GM18508 (cell line): Measurements from ENCODE around the gene TNS3.

Experiments
- ATAC-seq: cut with Tn5 transposase; IDR thresholded peaks from one replicate; pipeline ENCODE4 v1.9.1; 2021; ENCODE audit warnings: moderate number of reproducible peaks; ENCODE audit not compliant: insufficient read depth, unreplicated experiment

The TNS3 gene

DNA sequence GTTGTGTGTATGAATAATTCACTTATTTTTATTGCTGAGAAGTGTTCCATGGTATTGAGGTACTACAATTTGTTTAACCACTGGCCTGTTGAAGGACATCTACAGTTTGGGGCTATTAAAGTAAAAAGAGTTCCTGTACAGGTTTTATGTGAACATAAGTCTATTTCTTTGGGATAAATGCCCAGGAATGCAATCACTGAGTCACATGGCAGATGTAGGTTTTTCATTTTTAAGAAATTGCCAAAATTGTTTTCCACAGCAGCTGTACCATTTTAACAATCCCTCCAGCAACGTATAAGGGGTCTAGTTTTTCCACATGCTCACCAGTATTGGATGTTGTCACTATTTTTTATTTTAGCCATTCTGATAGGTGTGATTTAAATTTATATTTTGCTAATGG lies 243.9 kb downstream of the TNS3 start:
- no peak for ATAC-seq

DNA sequence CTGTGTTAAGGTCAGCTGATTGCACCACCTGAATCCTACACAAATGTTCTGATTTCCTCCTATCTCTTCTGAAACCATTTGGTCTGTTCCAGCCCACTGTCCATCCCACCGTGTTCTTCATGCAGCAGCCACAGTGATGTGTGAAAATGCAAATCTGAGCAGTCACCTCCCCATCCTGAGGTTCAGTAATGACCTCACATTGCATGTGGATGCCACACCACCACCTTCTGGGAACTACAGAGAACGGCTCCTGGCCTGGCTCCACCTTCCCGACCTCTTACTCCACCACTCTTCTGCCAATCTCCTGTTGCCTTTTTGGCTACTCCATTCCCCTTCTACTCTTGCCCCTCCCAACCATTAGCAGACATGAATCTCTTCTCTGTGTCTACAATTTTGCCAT lies 244.4 kb downstream of the TNS3 start:
- ATAC-seq = no peak

GRCh38 chr7:47336472-47337425 lies 245.2 kb downstream of the TNS3 start:
- ATAC-seq = no peak

DNA sequence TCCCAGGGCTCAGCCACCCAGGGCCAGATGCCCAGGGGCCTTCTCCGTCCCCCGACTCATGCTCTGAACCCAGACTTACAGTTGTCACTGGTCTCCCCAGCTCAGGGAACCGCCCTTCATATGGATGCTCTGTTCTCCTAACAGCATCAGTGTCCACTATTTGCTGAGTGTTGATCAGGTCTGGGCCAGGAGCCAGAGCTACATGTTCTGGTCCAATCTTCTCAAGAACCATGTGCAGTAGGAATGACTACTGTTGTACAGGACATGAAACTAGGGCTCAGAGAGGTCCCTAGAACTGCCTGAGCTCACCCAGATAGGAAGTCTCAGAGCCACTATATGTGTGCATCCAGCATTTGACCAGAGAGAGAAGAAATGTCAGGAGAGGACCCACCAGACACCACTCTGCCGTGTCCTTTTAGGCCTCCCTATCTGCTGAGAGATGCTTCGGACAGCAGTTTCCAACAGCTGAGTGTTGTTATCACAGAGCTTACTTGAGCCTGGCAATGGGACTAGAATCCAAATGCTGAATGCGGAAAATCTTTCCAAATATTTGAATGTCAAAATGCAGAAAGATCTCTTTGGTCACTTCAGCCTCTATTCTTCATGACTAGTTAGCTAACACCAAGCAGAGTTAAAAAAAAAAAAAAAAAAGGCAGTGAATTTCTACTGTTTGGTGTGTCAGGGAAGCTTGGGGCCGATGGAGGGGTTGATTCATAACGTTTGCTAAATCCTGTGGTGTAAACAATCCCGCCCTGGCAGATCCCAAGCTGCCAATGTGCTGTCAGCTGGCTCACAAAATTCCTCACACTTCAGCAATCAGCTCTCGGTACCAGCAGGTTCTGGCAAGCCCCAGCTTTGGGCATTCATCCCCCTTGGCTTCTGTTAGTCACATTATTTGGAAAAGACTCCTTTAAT lies 246.1 kb downstream of the TNS3 start:
- no peak for ATAC-seq

- ATAC-seq = no peak
Observed at GRCh38 chr7:47335071-47335470, 246.8 kb downstream of the TNS3 start.

DNA sequence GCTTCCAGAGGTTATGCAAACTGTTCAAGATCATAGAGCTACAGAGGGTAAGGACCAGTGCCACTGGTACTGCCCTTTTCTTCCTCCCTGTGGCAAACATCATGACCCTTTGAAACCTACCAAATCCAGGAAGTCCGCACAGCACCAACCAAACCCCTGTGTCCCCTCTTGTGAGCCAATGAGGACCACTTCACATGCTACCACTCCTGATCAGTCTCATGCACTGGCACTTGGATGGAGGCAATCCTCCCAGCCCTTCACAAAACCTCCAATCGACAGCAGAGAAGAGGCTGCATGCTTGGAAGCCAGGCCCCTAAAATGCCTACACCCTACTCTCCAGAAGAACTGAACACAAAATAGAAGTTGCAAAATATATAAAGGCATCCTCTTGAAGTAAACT lies 248.0 kb downstream of the TNS3 start:
- no peak for ATAC-seq

DNA sequence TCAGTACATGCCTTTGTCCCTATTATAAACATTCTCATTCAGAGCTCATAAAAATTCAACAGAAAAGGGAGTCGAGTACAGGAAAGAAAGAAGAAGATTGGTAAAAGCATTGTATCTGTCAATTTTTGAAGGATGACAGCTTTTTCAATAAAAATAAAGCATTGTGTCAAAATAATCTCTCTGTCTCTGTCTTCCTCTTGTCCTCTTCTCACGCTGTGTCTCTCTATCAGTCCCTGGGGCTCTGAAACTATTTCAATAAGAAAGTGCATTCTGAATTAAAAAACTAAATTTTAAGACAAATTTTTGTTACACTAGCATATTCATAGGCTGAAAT lies 248.4 kb downstream of the TNS3 start:
- no peak for ATAC-seq

DNA sequence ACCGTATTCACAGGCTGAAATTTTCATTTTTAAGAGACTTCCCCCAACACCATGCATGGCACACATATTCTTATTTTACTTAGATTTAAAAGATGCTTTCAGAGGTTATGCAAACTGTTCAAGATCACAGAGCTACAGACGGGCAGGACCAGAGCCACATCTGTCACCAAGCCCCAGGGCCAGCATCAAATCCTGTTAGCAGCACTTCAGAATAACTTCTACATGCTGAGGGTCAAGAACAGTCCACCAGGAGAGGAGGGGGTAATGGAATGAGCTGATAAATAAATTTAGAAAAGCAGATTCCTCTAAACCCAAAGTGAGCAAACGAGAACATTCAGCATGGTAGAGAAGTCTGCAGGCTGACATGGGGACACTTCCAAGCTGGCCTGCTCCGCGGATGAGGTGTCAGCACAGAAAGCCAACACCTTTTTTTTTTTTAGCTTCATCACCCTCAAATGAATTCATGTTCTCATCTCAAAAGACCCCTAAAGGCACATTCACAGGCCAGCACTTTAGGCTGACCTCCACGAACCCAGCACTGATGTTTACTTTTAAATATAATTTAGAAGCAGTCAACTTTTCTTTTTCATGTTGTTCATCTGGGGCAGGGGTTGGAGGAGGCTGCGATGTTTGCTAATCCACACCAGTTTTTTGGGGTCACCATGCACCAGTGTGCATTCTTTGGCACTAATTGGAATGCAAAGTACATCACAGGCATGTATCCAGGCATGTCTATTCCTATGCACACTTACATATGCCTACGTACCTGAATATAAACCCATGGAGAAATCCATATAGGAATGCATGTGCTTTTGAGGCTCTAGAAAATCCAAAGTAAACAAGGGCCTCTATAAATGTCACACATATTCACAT lies 249.0 kb downstream of the TNS3 start:
- ATAC-seq = no peak

GRCh38 chr7:47332213-47332612 lies 249.7 kb downstream of the TNS3 start:
- ATAC-seq = no peak

GRCh38 chr7:47331179-47331565 lies 250.7 kb downstream of the TNS3 start:
- no peak for ATAC-seq

- no peak for ATAC-seq
Observed at GRCh38 chr7:47330561-47331178, 251.2 kb downstream of the TNS3 start.

DNA sequence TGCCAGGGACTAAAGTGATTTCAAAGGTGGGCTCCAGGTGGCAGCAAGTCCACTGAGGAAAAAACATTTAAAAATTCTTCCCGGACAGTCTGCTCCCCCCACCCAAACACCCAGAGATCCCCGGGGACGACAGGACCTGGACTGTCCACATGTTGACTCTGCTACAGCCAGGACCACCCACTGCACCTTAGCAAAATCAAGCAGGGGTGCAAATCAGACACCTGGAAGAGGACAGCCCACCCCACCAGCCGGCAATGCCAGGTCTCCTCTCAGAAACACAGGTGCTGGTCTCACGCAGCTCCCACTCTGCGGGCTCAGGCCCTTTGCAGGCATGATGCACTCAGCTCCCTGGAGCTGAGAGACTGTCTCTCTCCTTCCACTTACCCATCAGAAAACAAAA lies 251.9 kb downstream of the TNS3 start:
- ATAC-seq = no peak

GRCh38 chr7:47329320-47329926 lies 252.5 kb downstream of the TNS3 start:
- no peak for ATAC-seq

DNA sequence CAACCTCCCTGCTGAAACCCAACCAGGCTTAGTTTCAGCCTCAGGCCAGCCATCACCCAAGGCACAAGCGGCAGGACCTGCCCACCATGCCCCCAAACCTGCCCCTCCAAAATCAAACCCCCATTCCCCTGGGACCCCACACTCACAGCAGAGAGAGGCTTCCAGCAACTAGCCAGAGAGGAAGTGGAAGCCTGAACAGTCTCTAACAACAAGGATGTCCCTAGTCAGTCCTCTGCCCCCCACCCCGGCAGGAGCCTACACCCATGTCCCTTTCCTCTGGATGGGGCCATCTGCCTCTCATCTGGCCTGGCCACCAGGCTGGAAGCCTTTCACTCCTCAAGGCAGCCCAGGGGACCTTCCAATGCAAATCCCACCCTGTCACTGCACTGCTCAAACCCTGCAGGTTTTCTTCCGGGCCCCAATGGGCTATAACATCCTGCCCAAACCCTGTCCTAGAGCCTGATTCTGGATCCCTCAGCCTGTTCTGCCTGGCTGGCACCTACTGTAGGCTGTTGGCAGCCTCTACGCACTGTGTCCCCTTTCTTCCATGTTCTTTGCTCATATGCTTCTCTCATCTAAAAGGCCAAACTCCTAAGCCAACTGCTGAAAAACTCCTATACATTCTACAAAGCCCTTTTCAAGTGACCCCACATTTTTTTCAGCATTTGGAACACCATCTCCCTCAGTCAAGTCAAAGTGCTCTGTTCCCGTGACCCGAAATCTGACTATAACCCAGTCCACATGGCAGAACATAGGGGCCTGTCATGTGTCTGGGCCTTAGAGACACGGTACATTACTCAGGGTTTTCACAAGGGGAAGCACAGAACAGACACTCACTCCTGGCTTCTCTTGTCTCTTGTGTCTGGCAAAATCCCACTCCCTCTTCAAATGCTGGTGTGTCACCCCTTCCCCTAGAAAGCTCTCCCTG lies 253.3 kb downstream of the TNS3 start:
- ATAC-seq = no peak

DNA sequence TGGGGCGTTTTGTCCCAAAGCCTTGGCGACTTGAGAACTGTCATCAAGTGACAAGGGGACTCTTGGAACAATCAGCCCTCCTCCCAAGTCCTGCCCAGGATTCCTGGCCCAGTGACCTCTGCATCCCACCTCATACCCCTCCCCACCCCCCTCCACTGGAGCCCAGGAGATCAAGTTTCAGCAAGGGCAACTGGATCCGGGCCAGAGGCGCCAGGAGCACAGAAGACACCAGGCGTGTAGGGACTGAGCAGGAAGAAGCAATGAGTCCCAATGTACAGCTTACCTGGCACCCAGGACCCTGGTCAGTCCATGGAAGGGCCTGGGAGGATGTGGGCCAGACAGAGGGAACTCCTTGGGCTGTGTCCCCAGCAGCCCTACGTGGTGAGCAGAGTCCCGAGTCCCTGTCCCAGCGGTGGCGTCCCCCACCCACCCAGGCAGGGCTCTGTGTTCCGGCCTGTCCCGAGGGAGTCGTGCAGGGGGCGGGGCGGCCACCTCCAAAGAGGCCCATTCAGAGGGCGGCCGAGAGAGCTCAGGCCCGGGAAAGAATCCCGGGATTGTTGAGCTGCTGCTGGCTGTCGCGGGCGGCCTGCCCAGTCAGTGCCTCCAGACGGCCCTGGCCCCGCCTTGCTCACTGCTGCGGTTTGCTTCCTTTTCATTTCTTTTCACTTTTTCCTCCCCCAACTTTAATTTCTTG lies 254.1 kb downstream of the TNS3 start:
- ATAC-seq = no peak

GRCh38 chr7:47327346-47327697 lies 254.6 kb downstream of the TNS3 start:
- no peak for ATAC-seq

GRCh38 chr7:47326808-47327207 lies 255.1 kb downstream of the TNS3 start:
- ATAC-seq = no peak

DNA sequence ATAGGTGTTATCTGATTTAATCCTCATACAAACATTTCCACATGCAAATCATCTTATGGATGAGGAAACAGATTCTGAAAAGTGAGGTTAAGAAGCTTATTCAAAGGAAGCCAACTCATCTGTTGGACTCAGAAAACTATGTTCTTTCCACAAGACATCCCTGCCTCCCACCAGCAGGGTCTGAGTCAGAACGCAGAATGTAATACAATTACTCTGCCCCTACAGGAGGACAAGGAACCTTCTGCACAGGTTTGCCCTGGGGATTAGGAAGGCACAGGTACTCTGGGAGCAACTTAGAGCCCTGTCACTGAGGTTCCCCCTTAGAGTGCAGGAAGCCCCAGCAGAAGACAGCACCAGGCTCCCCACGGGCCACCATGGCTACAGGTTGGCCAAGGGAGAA lies 255.7 kb downstream of the TNS3 start:
- ATAC-seq = no peak
